IPS DF 6.9 (cell line): ENCODE measurements around the gene FLACC1.
"Not testable (repeated sequence)": the region's sequence is repeated elsewhere in the genome, so short reads cannot be mapped to it uniquely, and the experiment has no call there.

ENCODE experiments used
- DNase-seq: peaks from one replicate; pipeline ENCODE4 v3.0.0-alpha.2; 2013; ENCODE audit warnings: low read depth, low spot score
- H3K27ac ChIP-seq: one replicate; pipeline ENCODE4 v1.5.1; 2013; ENCODE audit warnings: low read length, control low read depth
- H3K27me3 ChIP-seq: 2 replicates; pipeline ENCODE4 v1.6.1; 2013; ENCODE audit warnings: mild to moderate bottlenecking, low read length; ENCODE audit not compliant: control insufficient read depth, insufficient read depth
- H3K36me3 ChIP-seq: 2 replicates; pipeline ENCODE4 v1.6.1; 2013; ENCODE audit warnings: low read length; ENCODE audit not compliant: control insufficient read depth, insufficient read depth
- H3K4me1 ChIP-seq: 2 replicates; pipeline ENCODE4 v1.6.1; 2013; ENCODE audit warnings: low read length; ENCODE audit not compliant: control insufficient read depth, insufficient read depth
- H3K4me3 ChIP-seq: 2 replicates; pipeline ENCODE4 v1.5.1; 2013; ENCODE audit warnings: mild to moderate bottlenecking, low read length
- H3K9me3 ChIP-seq: 2 replicates; pipeline ENCODE4 v1.6.1; 2013; ENCODE audit warnings: low read length, inconsistent platforms; ENCODE audit not compliant: control insufficient read depth, insufficient read depth
- WGBS: extraction: QIAGEN DNeasy Blood & Tissue Kit; methylation state at CpG from one replicate; pipeline ENCODE4 v1.1.7; 2013; ENCODE audit warnings: mixed read lengths, missing lambda C conversion rate; ENCODE audit not compliant: insufficient read length, insufficient coverage; 5-methylcytosine and 5-hydroxymethylcytosine counted together

The FLACC1 gene

DNA sequence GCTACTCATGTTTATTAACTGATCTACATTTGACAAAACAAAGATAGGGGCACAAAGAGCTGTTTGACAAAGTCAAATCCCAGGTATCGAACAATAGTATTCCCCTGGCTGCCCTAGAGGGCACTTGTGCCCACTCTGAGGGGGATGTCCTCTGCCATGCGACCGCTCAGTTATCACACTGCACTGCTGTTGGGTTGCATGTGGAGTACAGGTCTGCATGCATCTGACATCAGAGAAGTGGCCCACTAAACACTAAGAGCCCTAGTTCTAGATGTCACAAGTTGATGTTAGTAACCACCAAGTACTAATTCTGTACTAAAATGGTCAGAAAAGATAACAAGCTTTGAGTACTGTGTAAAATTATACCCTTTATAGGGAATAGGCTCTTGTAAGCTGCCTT, 20.1 kb upstream of the FLACC1 start:
- H3K27ac ChIP-seq, result no peak overlapping the region
- WGBS, result no CpG with 5 or more reads among the region's 3 CpGs
- H3K4me1 ChIP-seq, result no peaks in the 10 kb centered on the region
- H3K36me3 ChIP-seq, result 0 out of 2 replicates have a peak, but pooled peaks cover 2% of the 10 kb centered on the region
- DNase-seq, result no peak
- H3K9me3 ChIP-seq, result no peaks in the 10 kb centered on the region
- no peak overlapping the region for H3K4me3 ChIP-seq
- no peaks in the 10 kb centered on the region for H3K27me3 ChIP-seq

DNA sequence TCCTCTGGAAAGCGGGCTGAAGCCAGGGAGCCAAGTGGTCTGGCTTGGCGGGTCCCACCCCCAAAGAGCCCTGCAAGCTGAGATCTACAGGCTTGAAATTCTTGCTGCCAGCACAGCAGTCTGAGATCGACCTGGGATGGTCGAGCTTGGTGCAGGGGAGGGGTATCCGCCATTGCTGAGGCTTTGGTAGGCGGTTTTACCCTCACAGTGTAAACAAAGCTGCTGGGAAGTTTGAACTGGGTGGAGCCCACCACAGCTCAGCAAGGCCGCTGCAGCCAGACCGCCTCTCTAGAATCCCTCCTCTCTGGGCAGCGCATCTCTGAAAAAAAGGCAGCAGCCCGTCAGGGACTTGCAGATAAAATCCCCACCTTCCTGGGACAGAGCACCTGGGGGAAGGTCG, 12.6 kb upstream of the FLACC1 start:
- WGBS, result no CpG with 5 or more reads among the region's 11 CpGs
- Histone ChIP-seq H3K4me1 (peaks cover 2% of the 10 kb centered on the region; the same call in 1 of the 2 replicates), H3K27ac (no peak overlapping the region), H3K27me3 (no peaks in the 10 kb centered on the region), H3K9me3 (no peaks in the 10 kb centered on the region), H3K36me3 (no peaks in the 10 kb centered on the region), H3K4me3 (no peak overlapping the region)
- no peak for DNase-seq

DNA sequence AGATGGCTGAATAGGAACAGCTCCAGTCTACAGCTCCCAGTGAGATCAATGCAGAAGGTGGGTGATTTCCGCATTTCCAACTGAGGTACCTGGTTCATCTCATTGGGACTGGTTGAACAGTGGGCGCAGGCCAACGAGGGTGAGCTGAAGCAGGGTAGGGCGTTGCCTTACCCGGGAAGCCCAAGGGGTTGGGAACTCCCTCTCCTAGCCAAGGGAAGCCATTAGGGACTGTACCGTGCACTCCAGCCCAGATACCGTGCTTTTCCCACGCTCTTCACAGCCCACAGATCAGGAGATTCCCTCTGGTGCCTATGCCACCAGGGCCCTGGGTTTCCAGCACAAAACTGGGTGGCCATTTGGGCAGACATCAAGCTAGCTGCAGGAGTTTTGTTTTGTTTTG, 12.2 kb upstream of the FLACC1 start:
- WGBS, result no CpG with 5 or more reads among the region's 8 CpGs
- H3K27me3 ChIP-seq, DNase-seq, H3K4me3 ChIP-seq, H3K9me3 ChIP-seq, H3K36me3 ChIP-seq, H3K27ac ChIP-seq, H3K4me1 ChIP-seq: not testable (repeated sequence)

DNA sequence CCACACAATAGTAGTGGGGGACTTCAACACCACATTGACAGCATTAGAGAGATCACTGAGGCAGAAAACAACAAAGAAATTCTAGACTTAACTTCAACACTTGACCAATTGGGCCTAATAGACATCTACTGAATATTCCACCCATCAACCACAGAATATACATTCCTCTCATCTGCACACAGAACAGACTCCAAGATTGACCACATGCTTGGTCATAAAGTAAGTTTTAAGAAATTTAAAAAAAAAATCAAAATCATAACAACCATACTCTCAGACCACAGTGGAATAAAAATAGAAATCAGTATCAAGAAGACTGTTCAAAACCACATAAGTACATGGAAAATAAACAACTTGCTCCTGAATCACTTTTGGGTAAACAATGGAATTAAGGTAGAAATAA, 9.0 kb upstream of the FLACC1 start:
- H3K9me3 ChIP-seq, result no peaks in the 10 kb centered on the region
- DNase-seq, result no peak
- H3K27ac ChIP-seq, result no peak overlapping the region
- no peaks in the 10 kb centered on the region for H3K27me3 ChIP-seq
- H3K4me3 ChIP-seq, result no peak overlapping the region
- peaks cover 2% of the 10 kb centered on the region; the same call in 1 of the 2 replicates for H3K4me1 ChIP-seq
- no peaks in the 10 kb centered on the region for H3K36me3 ChIP-seq

DNA sequence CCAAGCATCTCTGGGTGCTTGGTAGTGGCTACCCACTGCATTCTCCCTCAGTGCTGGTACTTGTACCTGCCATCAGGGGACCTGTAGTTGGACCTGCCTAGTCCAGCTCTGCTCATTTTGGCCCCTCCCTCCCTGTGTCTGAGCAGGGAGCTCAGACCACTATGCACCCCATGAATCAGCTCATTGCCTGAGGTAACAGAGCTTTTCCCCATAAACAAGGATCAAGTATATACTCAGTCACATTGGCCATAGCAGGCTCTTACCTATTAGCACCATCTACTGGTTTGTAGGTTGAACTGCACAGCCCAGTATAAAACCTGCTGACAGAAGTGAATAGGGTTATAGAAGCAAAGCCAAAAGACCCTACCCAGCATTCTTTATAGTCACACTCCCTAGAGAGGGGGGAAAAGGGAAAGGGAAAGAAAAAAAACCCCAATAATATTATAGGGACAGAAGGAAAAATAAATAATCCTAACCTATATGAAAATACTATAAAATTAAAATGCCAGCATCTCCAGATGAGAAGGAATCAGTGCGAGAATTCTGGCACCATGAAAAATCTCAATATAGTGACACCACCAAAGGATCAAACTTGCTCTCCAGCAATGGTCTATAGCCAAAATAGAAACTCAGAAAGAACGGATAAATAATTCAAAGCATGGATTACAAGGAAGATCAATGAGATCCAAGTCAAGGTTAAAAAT, 6.9 kb upstream of the FLACC1 start:
- Histone ChIP-seq H3K4me3 (no peak overlapping the region), H3K9me3 (no peaks in the 10 kb centered on the region), H3K36me3 (no peaks in the 10 kb centered on the region), H3K4me1 (no peaks in the 10 kb centered on the region), H3K27me3 (no peaks in the 10 kb centered on the region), H3K27ac (no peak overlapping the region)
- DNase-seq, result peak; percentile 20
- no CpG with 5 or more reads among the region's 2 CpGs for WGBS

DNA sequence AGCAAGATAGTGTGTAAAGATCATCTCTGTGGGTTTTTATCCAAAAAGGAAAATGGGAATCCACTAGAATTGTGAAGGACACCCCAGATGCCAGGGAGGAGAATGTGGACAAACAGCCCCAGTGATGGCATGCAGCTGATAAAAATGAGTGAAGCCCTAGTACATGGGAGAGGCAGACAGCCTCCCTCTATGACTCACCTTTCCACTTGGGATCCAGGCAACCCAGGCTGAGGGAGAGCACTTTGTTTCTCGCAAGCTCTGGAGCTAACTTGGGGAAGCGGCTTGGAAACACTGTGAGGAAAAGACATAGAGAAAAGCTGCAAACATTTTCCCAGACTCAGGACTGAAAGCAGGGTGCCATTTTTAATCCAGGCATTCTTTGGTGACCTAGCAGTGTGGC, 5.3 kb upstream of the FLACC1 start:
- no peak overlapping the region for H3K4me3 ChIP-seq
- WGBS, result no CpG with 5 or more reads among the region's 2 CpGs

DNA sequence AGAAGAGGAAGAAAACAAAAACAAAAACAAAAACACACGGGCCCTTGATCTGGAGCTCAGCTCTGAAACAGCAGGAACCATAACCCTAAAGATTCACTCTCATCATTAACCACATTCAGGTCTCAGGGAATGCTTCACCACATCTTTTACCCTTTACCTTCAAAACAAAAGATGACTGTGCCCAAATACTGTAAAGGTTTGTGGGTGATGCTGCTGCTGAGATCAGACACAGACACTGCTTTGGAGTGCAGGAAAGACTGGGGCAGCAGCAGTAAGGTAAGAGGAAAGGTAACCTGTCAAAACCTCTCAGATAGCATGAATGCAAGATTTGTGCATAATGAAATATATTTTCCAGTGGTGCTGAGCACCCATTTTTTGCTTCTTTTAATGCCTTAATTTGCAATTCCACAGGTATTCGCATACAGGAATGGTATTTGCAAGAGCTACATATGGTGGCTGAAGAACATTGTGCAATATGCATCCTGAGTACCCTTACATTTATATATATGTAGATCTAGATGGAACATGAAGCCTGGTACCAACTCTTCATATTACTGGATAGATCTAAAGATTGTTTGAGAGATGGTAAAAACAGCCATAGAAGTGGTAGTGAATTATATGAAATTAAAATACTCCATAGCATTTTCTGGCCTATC, 4.1 kb upstream of the FLACC1 start:
- no peak for DNase-seq
- Histone ChIP-seq H3K4me3 (no peak overlapping the region), H3K4me1 (no peaks in the 10 kb centered on the region; the same call in 1 of the 2 replicates), H3K36me3 (no peaks in the 10 kb centered on the region), H3K27ac (no peak overlapping the region), H3K9me3 (no peaks in the 10 kb centered on the region), H3K27me3 (no peaks in the 10 kb centered on the region)
- no CpG with 5 or more reads among the region's 2 CpGs for WGBS

More for the DNA sequence above, 5.3 kb upstream of the FLACC1 start:
- Histone ChIP-seq H3K27me3 (no peaks in the 10 kb centered on the region), H3K27ac (no peak overlapping the region), H3K4me1 (no peaks in the 10 kb centered on the region; the same call in 1 of the 2 replicates), H3K9me3 (no peaks in the 10 kb centered on the region), H3K36me3 (no peaks in the 10 kb centered on the region)
- no peak for DNase-seq

DNA sequence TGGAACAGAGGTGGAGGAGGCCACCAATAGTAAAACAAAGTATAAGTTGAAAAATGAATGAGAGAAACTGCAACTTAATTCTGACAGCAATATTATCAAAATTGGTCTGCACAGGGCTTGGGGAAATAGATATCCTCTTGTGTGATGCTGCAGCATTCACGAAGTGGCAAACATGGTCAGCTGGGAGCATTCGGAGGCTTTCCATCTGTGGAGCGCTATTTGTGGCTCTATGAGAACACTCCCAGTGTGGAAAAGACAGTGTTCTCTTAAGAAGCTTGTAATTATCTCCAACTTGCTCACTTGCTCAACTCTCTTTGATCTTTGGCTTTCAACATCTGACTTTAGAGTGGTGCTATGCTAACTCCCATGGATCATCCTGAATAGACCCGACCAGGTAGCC, 3.1 kb upstream of the FLACC1 start:
- no peak for DNase-seq
- Histone ChIP-seq H3K36me3 (no peaks in the 10 kb centered on the region), H3K9me3 (no peaks in the 10 kb centered on the region), H3K4me3 (no peak overlapping the region), H3K4me1 (no peaks in the 10 kb centered on the region; the same call in 1 of the 2 replicates), H3K27ac (no peak overlapping the region), H3K27me3 (no peaks in the 10 kb centered on the region)
- no CpG with 5 or more reads among the region's 4 CpGs for WGBS

DNA sequence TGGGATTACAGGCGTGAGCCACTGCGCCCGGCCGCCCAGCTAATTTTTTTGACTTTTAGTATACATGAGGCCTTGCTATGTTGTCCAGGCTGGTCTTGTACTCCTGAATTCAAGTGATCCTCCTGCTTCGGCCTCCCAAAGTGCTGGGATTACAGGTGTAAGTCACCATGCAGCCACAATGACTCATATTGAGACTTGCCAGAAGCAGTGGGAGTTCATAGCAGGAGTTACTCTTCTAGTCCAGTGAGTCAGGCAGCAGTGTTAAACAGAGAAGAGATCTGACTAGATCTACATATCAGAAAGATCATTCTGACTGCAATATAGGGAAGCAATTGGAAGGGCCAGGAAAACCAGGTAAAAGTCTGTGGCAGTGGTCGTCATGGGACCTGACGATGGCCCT, 1.5 kb upstream of the FLACC1 start:
- H3K4me1 ChIP-seq, result no peaks in the 10 kb centered on the region; the same call in 1 of the 2 replicates
- H3K27me3 ChIP-seq, result no peaks in the 10 kb centered on the region
- no peak overlapping the region for H3K27ac ChIP-seq
- WGBS, result no CpG with 5 or more reads among the region's 7 CpGs
- no peaks in the 10 kb centered on the region for H3K36me3 ChIP-seq
- no peaks in the 10 kb centered on the region for H3K9me3 ChIP-seq
- DNase-seq, result no peak
- H3K4me3 ChIP-seq, result no peak overlapping the region

DNA sequence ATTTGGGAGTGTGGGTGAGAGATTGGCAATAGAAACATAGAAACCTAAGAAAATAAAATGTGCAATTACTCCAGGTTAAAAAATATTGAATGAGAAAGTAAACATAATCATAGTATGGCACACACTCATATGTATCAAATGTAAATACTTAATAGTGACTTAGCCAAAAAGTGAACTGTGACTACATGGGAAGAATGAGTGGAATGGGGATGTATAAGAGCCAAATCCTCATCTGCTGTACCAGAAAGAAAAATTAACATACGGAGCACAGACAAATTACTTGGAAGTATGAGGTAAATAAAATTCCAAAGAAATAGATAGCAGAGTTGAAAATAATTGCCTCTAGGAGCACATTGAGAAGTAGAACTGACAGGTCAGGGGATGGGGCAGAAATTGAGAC, 4.0 kb downstream of the FLACC1 start:
- no peak overlapping the region for H3K27ac ChIP-seq
- H3K36me3 ChIP-seq, result no peaks in the 10 kb centered on the region
- H3K27me3 ChIP-seq, result no peaks in the 10 kb centered on the region
- WGBS, result no CpG with 5 or more reads among the region's 1 CpG
- no peaks in the 10 kb centered on the region for H3K4me1 ChIP-seq
- DNase-seq, result no peak
- H3K9me3 ChIP-seq, result no peaks in the 10 kb centered on the region
- no peak overlapping the region for H3K4me3 ChIP-seq

DNA sequence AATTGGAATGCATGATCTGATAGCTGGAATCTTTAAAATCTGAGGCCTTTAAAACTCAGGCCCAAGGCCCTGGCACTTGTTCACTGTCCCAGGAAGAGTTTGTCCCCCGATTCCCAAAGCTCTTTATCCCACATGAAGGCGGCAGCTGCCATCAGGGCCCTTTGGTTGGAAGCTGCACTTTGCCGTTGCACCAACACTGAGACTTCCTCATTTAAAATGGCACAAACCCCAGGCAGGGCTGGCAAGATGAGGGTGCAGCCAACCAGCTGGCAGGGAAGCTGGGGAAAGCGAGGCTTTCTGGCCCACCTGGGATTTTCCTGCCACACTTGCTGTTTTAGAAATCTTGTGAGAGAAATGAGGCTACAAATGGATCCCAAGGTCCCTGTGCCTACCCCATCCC, 6.3 kb downstream of the FLACC1 start:
- no peak for DNase-seq
- no peak overlapping the region for H3K27ac ChIP-seq
- H3K36me3 ChIP-seq, result no peaks in the 10 kb centered on the region
- no peak overlapping the region for H3K4me3 ChIP-seq
- WGBS, result no CpG with 5 or more reads among the region's 4 CpGs
- no peaks in the 10 kb centered on the region for H3K4me1 ChIP-seq
- no peaks in the 10 kb centered on the region for H3K9me3 ChIP-seq
- no peaks in the 10 kb centered on the region for H3K27me3 ChIP-seq
